Left lung (tissue), 10 donors: Measurements from ENCODE around the gene DLG4. TPM values are rescaled to one million over a fixed set of nuclear protein-coding genes. Genes with fewer than 3 reads are reported as not detected.

Source experiments
- ATAC-seq: fragments of 200-7000 bp; cut with Tn5 transposase; one replicate; pipeline ENCODE4 v1.9.1; 2020; ENCODE audit warnings: moderate library complexity
- DNase-seq, 4 donors: peaks; one replicate each; pipeline ENCODE4 v3.0.0-alpha.2; 2013 to 2020
- H3K27ac ChIP-seq, 2 donors: fragments of 200-600 bp; sonication (generic) in 1 of 2; one replicate each; pipeline versions ENCODE4 v1.5.0 to v1.8.0; 2020 to 2021
- H3K27me3 ChIP-seq, 2 donors: fragments of 200-600 bp; sonication (generic) in 1 of 2; one replicate each; pipeline versions ENCODE4 v1.5.0 to v1.8.0; 2020 to 2021
- H3K36me3 ChIP-seq, 2 donors: fragments of 200-600 bp; sonication (generic) in 1 of 2; one replicate each; pipeline versions ENCODE4 v1.5.0 to v1.8.0; 2020 to 2021
- H3K4me1 ChIP-seq, 2 donors: fragments of 200-600 bp; one replicate each; pipeline ENCODE4 v1.8.0; 2021
- H3K4me3 ChIP-seq, 2 donors: fragments of 200-600 bp; sonication (generic) in 1 of 2; one replicate each; pipeline versions ENCODE4 v1.5.0 to v1.8.0; 2020 to 2021; ENCODE audit warnings: mild to moderate bottlenecking in 1 of 2
- H3K9me3 ChIP-seq, 2 donors: fragments of 200-600 bp; sonication (generic) in 1 of 2; one replicate each; pipeline versions ENCODE4 v1.5.0 to v1.8.0; 2020 to 2021
- intact Hi-C, 2 donors: fragments of 100-400 bp; cut with DNase I; formaldehyde crosslinking; loops; one replicate each; pipeline versions ENCODE4 v1.11.2 to v1.14.2; 2022
- polyA plus RNA-seq, 6 donors: library from polyadenylated mRNA; unstranded; fragments of 120-200 nt; gene quantifications; one replicate each; pipeline ENCODE4 v1.2.1, GENCODE V29; 2013; ENCODE audit not compliant: insufficient read length in 6 of 6
- total RNA-seq, 2 donors: library from RNA; stranded (reverse); fragmentation: NEBNext Ultra II Directional; extraction: Animal tissue kit (Norgen Biotek cat#: 25700); gene quantifications; one replicate each; pipeline ENCODE4 v1.2.1, GENCODE V29; 2021
- TF ChIP-seq, protein P1 (sequence below), 2 donors: fragments of 200-600 bp; sonication (generic) in 1 of 2; IDR thresholded peaks; one replicate each; pipeline versions ENCODE4 v1.5.0 to v1.8.0; 2021; ENCODE audit warnings: antibody characterized with exemption in 2 of 2
- donor health status: DM: no; HTN: yes; CAD: no.
- donor health status: DM: no; HTN: no; CAD: no.

Gene DLG4
- total and polyA plus RNA-seq, 8 donors: 25.9 to 60.0 (median 45.1) TPM

GRCh38 chr17:7218758-7219157, 878 bp downstream of the DLG4 start:
- Histone ChIP-seq H3K36me3 (peaks cover 0 to 31% of the 10 kb centered on the region in 2 donors), H3K27me3 (no peaks in the 10 kb centered on the region), H3K4me3 (no peak overlapping the region), H3K4me1 (peaks cover 22 to 72% of the 10 kb centered on the region in 2 donors), H3K9me3 (no peaks in the 10 kb centered on the region), H3K27ac (peak overlapping the region in 1 of 2 donors; percentile 88)
- no peak for ATAC-seq
- intact Hi-C loops: no loop called here
- DNase-seq: no peak
- TF ChIP-seq, protein P1, sequence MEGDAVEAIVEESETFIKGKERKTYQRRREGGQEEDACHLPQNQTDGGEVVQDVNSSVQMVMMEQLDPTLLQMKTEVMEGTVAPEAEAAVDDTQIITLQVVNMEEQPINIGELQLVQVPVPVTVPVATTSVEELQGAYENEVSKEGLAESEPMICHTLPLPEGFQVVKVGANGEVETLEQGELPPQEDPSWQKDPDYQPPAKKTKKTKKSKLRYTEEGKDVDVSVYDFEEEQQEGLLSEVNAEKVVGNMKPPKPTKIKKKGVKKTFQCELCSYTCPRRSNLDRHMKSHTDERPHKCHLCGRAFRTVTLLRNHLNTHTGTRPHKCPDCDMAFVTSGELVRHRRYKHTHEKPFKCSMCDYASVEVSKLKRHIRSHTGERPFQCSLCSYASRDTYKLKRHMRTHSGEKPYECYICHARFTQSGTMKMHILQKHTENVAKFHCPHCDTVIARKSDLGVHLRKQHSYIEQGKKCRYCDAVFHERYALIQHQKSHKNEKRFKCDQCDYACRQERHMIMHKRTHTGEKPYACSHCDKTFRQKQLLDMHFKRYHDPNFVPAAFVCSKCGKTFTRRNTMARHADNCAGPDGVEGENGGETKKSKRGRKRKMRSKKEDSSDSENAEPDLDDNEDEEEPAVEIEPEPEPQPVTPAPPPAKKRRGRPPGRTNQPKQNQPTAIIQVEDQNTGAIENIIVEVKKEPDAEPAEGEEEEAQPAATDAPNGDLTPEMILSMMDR (IDR thresholded peaks at IDR 0.05): no peak

GRCh38 chr17:7218166-7218565, 1.5 kb downstream of the DLG4 start:
- no peaks in the 10 kb centered on the region for H3K27me3 ChIP-seq
- H3K4me3 ChIP-seq: no peak overlapping the region
- H3K27ac ChIP-seq: peak overlapping the region in 1 of 2 donors; percentile 33
- peaks cover 22 to 74% of the 10 kb centered on the region in 2 donors for H3K4me1 ChIP-seq
- H3K36me3 ChIP-seq: peaks cover 0 to 25% of the 10 kb centered on the region in 2 donors
- no peak for ATAC-seq
- DNase-seq: no peak
- intact Hi-C loops: no loop called here
- H3K9me3 ChIP-seq: no peaks in the 10 kb centered on the region
- TF ChIP-seq, protein P1 (IDR thresholded peaks at IDR 0.05): no peak

DNA sequence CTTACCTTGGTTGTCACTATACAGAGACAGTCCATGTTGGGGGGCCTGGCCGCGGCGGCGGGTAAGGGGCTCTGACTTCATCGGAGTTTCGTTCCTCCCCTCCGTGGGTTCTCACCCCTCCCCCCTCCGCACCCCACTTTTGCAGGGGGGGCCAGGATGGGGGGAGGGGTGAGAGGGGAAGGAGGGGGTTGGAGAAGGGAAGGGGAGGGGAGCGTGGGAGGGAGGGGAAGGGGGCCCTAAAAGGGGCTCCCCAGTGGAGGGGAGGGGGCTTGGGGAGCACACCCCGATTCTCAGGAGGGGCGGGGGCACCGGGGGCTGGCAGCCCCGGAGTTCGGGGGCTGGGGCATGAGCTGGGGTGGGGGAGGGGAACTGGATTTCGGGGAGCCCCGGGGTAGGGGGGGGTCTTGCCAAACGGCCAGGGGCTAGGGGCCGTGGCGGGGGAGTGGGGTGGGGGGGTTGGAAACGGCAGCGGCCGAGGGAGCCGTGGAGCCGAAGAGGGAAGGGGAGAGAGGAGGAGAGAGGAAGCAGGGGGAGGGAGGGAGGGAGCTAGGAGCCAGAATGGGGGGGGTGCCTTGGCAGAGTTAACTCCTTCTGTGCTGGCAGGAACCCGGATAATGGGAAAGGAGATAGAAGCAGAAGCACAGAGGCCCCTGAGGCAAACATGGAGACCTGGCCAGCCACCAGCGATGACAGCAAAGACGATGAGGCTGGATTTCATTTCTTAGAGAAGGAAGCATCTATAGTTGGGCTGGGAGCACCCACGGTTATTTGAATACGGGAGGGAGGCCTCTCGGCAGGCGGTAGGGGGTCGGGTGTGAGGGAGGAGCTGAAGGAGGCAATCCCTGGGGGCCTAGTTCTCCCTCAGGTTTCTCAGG, 2.3 kb downstream of the DLG4 start:
- peak overlapping the region; percentile 33 to 43 for H3K27ac ChIP-seq
- H3K4me1 ChIP-seq: peaks cover 22 to 74% of the 10 kb centered on the region in 2 donors
- peak overlapping the region; percentile 36 to 49 for H3K4me3 ChIP-seq
- DNase-seq (peak in 3 of 4 donors; percentile 56 to 90 (median 72)), ATAC-seq (no peak)
- no peaks in the 10 kb centered on the region for H3K9me3 ChIP-seq
- peaks cover 0 to 17% of the 10 kb centered on the region in 2 donors for H3K36me3 ChIP-seq
- H3K27me3 ChIP-seq: no peaks in the 10 kb centered on the region
- TF ChIP-seq, protein P1 (IDR thresholded peaks at IDR 0.05): no peak
- intact Hi-C loops: no loop called here

GRCh38 chr17:7216242-7217112, 3.2 kb downstream of the DLG4 start:
- no peaks in the 10 kb centered on the region for H3K9me3 ChIP-seq
- DNase-seq (no peak), ATAC-seq (no peak)
- TF ChIP-seq, protein P1 (IDR thresholded peaks at IDR 0.05): no peak
- intact Hi-C loops: no loop called here
- H3K27me3 ChIP-seq: no peaks in the 10 kb centered on the region
- H3K27ac ChIP-seq: peak overlapping the region; percentile 33 to 43
- H3K4me1 ChIP-seq: peaks cover 23 to 67% of the 10 kb centered on the region in 2 donors
- H3K36me3 ChIP-seq: peaks cover 0 to 8% of the 10 kb centered on the region in 2 donors
- H3K4me3 ChIP-seq: peak overlapping the region; percentile 36 to 49
